H9 (cell line): ENCODE measurements around the gene PID1. TPM values are rescaled to one million over a fixed set of nuclear protein-coding genes. Genes with fewer than 3 reads are reported as not detected.

Experiments
- DNase-seq: peaks from one replicate; pipeline ENCODE4 v3.0.0-alpha.2; 2017
- H2AFZ ChIP-seq: one replicate; pipeline ENCODE4 v1.6.1; 2013; ENCODE audit warnings: mild to moderate bottlenecking, low read length, control low read depth, moderate library complexity
- H2AK5ac ChIP-seq: 2 replicates; pipeline ENCODE4 v1.6.1; 2013; ENCODE audit warnings: low read length, control low read depth, mixed read lengths; ENCODE audit not compliant: insufficient read length
- H2BK120ac ChIP-seq: one replicate; pipeline ENCODE4 v1.6.1; 2013; ENCODE audit warnings: low read depth, mild to moderate bottlenecking, low read length, control low read depth, inconsistent platforms; ENCODE audit not compliant: poor library complexity, severe bottlenecking
- H2BK12ac ChIP-seq: 2 replicates; pipeline ENCODE4 v1.6.1; 2013; ENCODE audit warnings: low read length, control low read depth, mixed read lengths, low read depth; ENCODE audit not compliant: insufficient read length
- H2BK15ac ChIP-seq: 2 replicates; pipeline ENCODE4 v1.6.1; 2013; ENCODE audit warnings: low read depth, low read length, control low read depth
- H2BK20ac ChIP-seq: one replicate; pipeline ENCODE4 v1.6.1; 2013; ENCODE audit warnings: low read depth, mild to moderate bottlenecking, low read length, control low read depth, inconsistent platforms; ENCODE audit not compliant: poor library complexity, severe bottlenecking
- H2BK5ac ChIP-seq: 2 replicates; pipeline ENCODE4 v1.6.1; 2013; ENCODE audit warnings: low read length, control low read depth, mixed read lengths; ENCODE audit not compliant: insufficient read length
- H3K14ac ChIP-seq: 2 replicates; pipeline ENCODE4 v1.6.1; 2013; ENCODE audit warnings: low read length, control low read depth; ENCODE audit not compliant: insufficient read depth
- H3K18ac ChIP-seq: 2 replicates; pipeline ENCODE4 v1.6.1; 2013; ENCODE audit warnings: low read depth, mild to moderate bottlenecking, mixed read lengths, low read length, control low read depth; ENCODE audit not compliant: insufficient read length
- H3K23ac ChIP-seq: 2 replicates; pipeline ENCODE4 v1.6.1; 2013; ENCODE audit warnings: low read length, control low read depth, mixed read lengths, low read depth; ENCODE audit not compliant: insufficient read length
- H3K23me2 ChIP-seq: 2 replicates; pipeline ENCODE4 v1.6.1; 2013; ENCODE audit warnings: low read depth, mild to moderate bottlenecking, mixed read lengths, low read length, control low read depth; ENCODE audit not compliant: insufficient read length, poor library complexity, severe bottlenecking
- H3K27ac ChIP-seq: 2 replicates; pipeline ENCODE4 v1.5.1; 2013; ENCODE audit warnings: low read length, control low read depth, mixed read lengths, low read depth; ENCODE audit not compliant: insufficient read length
- H3K27me3 ChIP-seq: 2 replicates; pipeline ENCODE4 v1.6.1; 2013; ENCODE audit warnings: low read length, control low read depth, inconsistent platforms; ENCODE audit not compliant: insufficient read depth
- H3K4ac ChIP-seq: 2 replicates; pipeline ENCODE4 v1.6.1; 2013; ENCODE audit warnings: low read depth, mild to moderate bottlenecking, control low read depth, inconsistent platforms, low read length, moderate library complexity
- H3K4me1 ChIP-seq: 2 replicates; pipeline ENCODE4 v1.6.1; 2013; ENCODE audit warnings: low read length, control low read depth, inconsistent platforms; ENCODE audit not compliant: insufficient read depth
- H3K4me2 ChIP-seq: 2 replicates; pipeline ENCODE4 v1.6.1; 2013; ENCODE audit warnings: low read length, control low read depth, mixed read lengths; ENCODE audit not compliant: insufficient read length, insufficient read depth
- H3K56ac ChIP-seq: 2 replicates; pipeline ENCODE4 v1.6.1; 2013; ENCODE audit warnings: low read depth, mild to moderate bottlenecking, mixed read lengths, low read length, control low read depth; ENCODE audit not compliant: insufficient read length
- H3K79me1 ChIP-seq: 2 replicates; pipeline ENCODE4 v1.6.1; 2013; ENCODE audit warnings: low read depth, mild to moderate bottlenecking, moderate library complexity, low read length, control low read depth, inconsistent platforms; ENCODE audit not compliant: insufficient read depth, poor library complexity, severe bottlenecking
- H3K79me2 ChIP-seq: 2 replicates; pipeline ENCODE4 v1.6.1; 2013; ENCODE audit warnings: low read length, control low read depth, inconsistent platforms; ENCODE audit not compliant: insufficient read depth
- H3K9ac ChIP-seq: 2 replicates; pipeline ENCODE4 v1.6.1; 2013; ENCODE audit warnings: low read length, control low read depth, mixed read lengths; ENCODE audit not compliant: insufficient read length; ENCODE audit errors: extremely low read depth
- H3K9me3 ChIP-seq: one replicate; pipeline ENCODE4 v1.6.1; 2013; ENCODE audit warnings: low read depth, low read length, inconsistent platforms; ENCODE audit not compliant: control insufficient read depth
- H3T11ph ChIP-seq: one replicate; pipeline ENCODE4 v1.6.1; 2013; ENCODE audit warnings: mild to moderate bottlenecking, low read length, control low read depth, inconsistent platforms
- H4K20me1 ChIP-seq: one replicate; pipeline ENCODE4 v1.6.1; 2013; ENCODE audit not compliant: control insufficient read depth, insufficient read length, insufficient read depth
- H4K5ac ChIP-seq: 2 replicates; pipeline ENCODE4 v1.6.1; 2013; ENCODE audit warnings: low read depth, mild to moderate bottlenecking, mixed read lengths, low read length, control low read depth; ENCODE audit not compliant: insufficient read length
- H4K8ac ChIP-seq: replicated peaks from 2 replicates; pipeline ENCODE4 v1.6.1; 2013; ENCODE audit warnings: low read length, control low read depth, mixed read lengths, low read depth; ENCODE audit not compliant: insufficient read length
- H4K91ac ChIP-seq: 2 replicates; pipeline ENCODE4 v1.6.1; 2013; ENCODE audit warnings: low read depth, mild to moderate bottlenecking, moderate library complexity, mixed read lengths, low read length, control low read depth; ENCODE audit not compliant: insufficient read length
- H3K27ac Mint-ChIP-seq, 3 experiments: 2 replicates in 2 of 3; 3 replicates in 1 of 3; pipeline ENCODE4 v1.8.0; 2020 to 2021; ENCODE audit warnings: mixed read lengths in 3 of 3, mild to moderate bottlenecking in 1 of 3, moderate library complexity in 1 of 3
- H3K27me3 Mint-ChIP-seq: 2 replicates; pipeline ENCODE4 v1.8.0; 2021; ENCODE audit warnings: low read depth, mild to moderate bottlenecking, moderate library complexity, mixed read lengths
- H3K36me3 Mint-ChIP-seq, 3 experiments: 2 replicates in 2 of 3; 3 replicates in 1 of 3; pipeline ENCODE4 v1.8.0; 2020 to 2021; ENCODE audit warnings: low read depth in 3 of 3, mixed read lengths in 3 of 3; ENCODE audit not compliant: insufficient read depth in 1 of 3
- H3K4me1 Mint-ChIP-seq, 2 experiments: 2 replicates each; pipeline ENCODE4 v1.8.0; 2020; ENCODE audit warnings: mixed read lengths in 2 of 2
- H3K4me3 Mint-ChIP-seq, 2 experiments: 2 replicates in 1 of 2; 3 replicates in 1 of 2; pipeline ENCODE4 v1.8.0; 2020 to 2021; ENCODE audit warnings: mild to moderate bottlenecking in 2 of 2, mixed read lengths in 2 of 2, moderate library complexity in 1 of 2
- H3K9me3 Mint-ChIP-seq, 2 experiments: 2 replicates in 1 of 2; 3 replicates in 1 of 2; pipeline ENCODE4 v1.8.0; 2020; ENCODE audit warnings: mild to moderate bottlenecking in 2 of 2, mixed read lengths in 2 of 2, moderate library complexity in 1 of 2
- WGBS: extraction: QIAGEN DNeasy Blood & Tissue Kit; methylation state at CpG from one replicate; pipeline ENCODE4 v1.1.7; 2013; ENCODE audit warnings: missing lambda C conversion rate, low lambda C conversion rate, mixed read lengths; ENCODE audit not compliant: insufficient read length; ENCODE audit errors: extremely low coverage; 5-methylcytosine and 5-hydroxymethylcytosine counted together
- total RNA-seq: library from RNA; stranded (reverse); gene quantifications from 2 replicates; pipeline ENCODE4 v1.2.1, GENCODE V29; 2021
- TF ChIP-seq, protein P1 (sequence below): fragments of 200-600 bp; sonication (generic); conservative IDR thresholded peaks from 3 replicates; pipeline ENCODE4 v1.8.0; 2021; ENCODE audit warnings: antibody characterized with exemption, mild to moderate bottlenecking

The PID1 gene
- total RNA-seq, 1 experiment from 2014 or later = 1.4 TPM

DNA sequence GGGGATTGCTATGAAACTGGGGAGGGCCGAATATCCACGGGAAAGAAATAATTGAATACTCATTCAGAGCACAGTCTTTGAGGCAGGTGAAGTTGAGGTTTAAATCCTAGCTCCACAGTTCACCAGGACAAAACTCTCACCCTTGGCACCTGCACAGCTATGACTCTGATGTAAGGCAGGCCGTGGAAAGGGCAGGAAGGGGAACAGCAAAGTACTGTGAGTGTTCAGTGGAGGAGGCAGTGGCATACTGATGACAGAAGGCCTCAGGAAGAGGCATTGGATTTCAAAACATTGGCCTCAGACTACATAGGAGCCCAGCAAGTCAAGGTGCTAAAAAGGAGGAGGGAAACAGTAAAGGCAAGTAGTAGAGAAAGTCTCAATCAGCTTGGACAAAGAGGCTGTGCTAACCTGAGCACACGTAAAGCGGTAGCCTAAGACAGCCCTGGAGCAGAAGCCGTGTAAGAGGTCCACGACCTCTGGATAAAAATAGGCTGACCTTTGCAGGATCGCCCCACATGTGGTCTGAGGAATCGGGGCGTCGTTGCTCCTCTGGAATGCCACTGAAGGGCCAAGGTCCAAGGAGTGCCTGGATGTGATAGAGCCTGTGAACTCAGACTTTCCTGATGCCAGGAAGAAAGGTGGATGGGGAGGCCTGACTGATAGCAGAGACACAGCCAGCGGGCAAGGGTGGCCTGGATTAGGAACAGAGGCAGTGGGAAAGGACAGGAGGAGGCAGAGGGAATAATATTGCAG, 243.6 kb downstream of the PID1 start:
- TF ChIP-seq, protein P1, sequence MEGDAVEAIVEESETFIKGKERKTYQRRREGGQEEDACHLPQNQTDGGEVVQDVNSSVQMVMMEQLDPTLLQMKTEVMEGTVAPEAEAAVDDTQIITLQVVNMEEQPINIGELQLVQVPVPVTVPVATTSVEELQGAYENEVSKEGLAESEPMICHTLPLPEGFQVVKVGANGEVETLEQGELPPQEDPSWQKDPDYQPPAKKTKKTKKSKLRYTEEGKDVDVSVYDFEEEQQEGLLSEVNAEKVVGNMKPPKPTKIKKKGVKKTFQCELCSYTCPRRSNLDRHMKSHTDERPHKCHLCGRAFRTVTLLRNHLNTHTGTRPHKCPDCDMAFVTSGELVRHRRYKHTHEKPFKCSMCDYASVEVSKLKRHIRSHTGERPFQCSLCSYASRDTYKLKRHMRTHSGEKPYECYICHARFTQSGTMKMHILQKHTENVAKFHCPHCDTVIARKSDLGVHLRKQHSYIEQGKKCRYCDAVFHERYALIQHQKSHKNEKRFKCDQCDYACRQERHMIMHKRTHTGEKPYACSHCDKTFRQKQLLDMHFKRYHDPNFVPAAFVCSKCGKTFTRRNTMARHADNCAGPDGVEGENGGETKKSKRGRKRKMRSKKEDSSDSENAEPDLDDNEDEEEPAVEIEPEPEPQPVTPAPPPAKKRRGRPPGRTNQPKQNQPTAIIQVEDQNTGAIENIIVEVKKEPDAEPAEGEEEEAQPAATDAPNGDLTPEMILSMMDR = no peak
- no peaks in the 10 kb centered on the region for H3K4me1 ChIP-seq
- no peak overlapping the region for H3K4me2 ChIP-seq
- H3K4me3 Mint-ChIP-seq = no peak overlapping the region
- H3K14ac ChIP-seq = no peak overlapping the region
- H2AFZ ChIP-seq = no peak overlapping the region
- no peaks in the 10 kb centered on the region for H3K79me2 ChIP-seq
- no peaks in the 10 kb centered on the region for H3K36me3 Mint-ChIP-seq
- no peaks in the 10 kb centered on the region for H4K20me1 ChIP-seq
- H2AK5ac ChIP-seq = no peak overlapping the region
- H3K23me2 ChIP-seq = no peaks in the 10 kb centered on the region
- no peak overlapping the region; a peak in 1 of 7 replicates for H3K27ac Mint-ChIP-seq
- no peak overlapping the region for H4K5ac ChIP-seq
- H3K27me3 ChIP-seq = no peaks in the 10 kb centered on the region
- no peaks in the 10 kb centered on the region for H3K9me3 ChIP-seq
- H3K27me3 Mint-ChIP-seq = no peaks in the 10 kb centered on the region; the same call in 1 of the 2 replicates
- H2BK15ac ChIP-seq = no peak overlapping the region
- no peak overlapping the region for H2BK20ac ChIP-seq
- DNase-seq = no peak
- no peak overlapping the region for H3K4ac ChIP-seq
- no peaks in the 10 kb centered on the region for H3K79me1 ChIP-seq
- H2BK5ac ChIP-seq = no peak overlapping the region
- no peak overlapping the region for H2BK12ac ChIP-seq
- no peak overlapping the region for H3K27ac ChIP-seq
- WGBS = no CpG with 5 or more reads among the region's 12 CpGs
- H4K91ac ChIP-seq = no peak overlapping the region
- no peak overlapping the region for H3K23ac ChIP-seq
- H3K4me1 Mint-ChIP-seq = no peaks in the 10 kb centered on the region
- no peak overlapping the region for H3K18ac ChIP-seq
- no peak overlapping the region for H4K8ac ChIP-seq
- no peak overlapping the region for H3K9ac ChIP-seq
- no peak overlapping the region for H2BK120ac ChIP-seq
- H3T11ph ChIP-seq = no peak overlapping the region
- H3K56ac ChIP-seq = no peak overlapping the region
- H3K9me3 Mint-ChIP-seq = no peaks in the 10 kb centered on the region
